Measurements from ENCODE around the gene ATXN1.

Gene ATXN1

DNA sequence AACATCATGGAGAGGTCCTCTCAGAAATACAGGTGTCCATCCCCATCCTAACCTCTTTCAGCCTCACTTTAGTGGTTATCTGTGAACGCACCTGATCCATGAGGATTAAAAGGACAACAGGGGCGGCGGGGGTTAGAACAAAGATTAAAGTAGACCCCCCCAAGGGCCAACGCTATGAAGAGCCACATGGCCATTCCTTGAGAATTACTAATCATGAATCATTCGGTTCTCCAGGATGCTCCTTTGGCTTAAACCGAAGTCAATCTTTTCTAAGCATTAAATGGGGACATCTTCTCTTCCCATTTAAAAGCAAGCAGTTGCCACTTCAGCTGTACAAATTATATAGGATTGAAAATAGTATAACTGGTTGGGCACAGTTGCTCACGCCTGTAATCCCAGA is 310.4 kb downstream of the ATXN1 start:
- DNase-seq: peak; percentile 63
- H3K4me3 ChIP-seq (ENCODE audit: low read depth, low read length): no peak overlapping the region
- H3K27ac ChIP-seq: peak overlapping the region; percentile 92
- no peaks in the 10 kb centered on the region for H3K36me3 ChIP-seq (replicated peaks)
- TF ChIP-seq, protein P1, sequence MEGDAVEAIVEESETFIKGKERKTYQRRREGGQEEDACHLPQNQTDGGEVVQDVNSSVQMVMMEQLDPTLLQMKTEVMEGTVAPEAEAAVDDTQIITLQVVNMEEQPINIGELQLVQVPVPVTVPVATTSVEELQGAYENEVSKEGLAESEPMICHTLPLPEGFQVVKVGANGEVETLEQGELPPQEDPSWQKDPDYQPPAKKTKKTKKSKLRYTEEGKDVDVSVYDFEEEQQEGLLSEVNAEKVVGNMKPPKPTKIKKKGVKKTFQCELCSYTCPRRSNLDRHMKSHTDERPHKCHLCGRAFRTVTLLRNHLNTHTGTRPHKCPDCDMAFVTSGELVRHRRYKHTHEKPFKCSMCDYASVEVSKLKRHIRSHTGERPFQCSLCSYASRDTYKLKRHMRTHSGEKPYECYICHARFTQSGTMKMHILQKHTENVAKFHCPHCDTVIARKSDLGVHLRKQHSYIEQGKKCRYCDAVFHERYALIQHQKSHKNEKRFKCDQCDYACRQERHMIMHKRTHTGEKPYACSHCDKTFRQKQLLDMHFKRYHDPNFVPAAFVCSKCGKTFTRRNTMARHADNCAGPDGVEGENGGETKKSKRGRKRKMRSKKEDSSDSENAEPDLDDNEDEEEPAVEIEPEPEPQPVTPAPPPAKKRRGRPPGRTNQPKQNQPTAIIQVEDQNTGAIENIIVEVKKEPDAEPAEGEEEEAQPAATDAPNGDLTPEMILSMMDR (IDR thresholded peaks at IDR 0.05; ENCODE audit: low read depth, low read length, missing control alignments): no peak
- in situ Hi-C loops (cut with HindIII; ENCODE audit: low pct_ligation_motif_present, low sequenced_read_pairs): no loop called here
- H3K27me3 ChIP-seq (replicated peaks): no peaks in the 10 kb centered on the region

DNA sequence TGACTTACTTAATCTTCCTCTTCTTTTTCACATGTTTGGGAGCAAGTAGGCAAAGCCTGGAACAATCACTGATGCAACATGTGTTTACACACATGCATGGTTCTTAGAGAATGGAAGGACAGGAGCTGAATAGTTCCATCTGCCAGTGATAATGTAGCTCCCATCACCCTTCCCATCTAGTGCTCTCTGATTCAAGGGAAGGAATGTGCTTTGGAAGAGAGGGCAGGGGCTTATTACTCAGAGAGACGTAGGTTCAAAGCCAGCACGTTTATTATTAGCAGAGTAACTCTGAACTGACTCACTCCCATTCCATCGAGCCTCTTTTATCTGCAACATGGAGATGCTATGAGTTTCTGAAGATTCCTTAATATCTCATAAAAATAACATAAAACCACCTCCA is 311.0 kb downstream of the ATXN1 start:
- Histone ChIP-seq H3K27ac (peak overlapping the region; percentile 92), H3K27me3 (replicated peaks) (no peaks in the 10 kb centered on the region), H3K4me3 (ENCODE audit: low read depth, low read length) (no peak overlapping the region), H3K36me3 (replicated peaks) (no peaks in the 10 kb centered on the region)
- DNase-seq: peak; percentile 92
- in situ Hi-C loops (cut with HindIII; ENCODE audit: low pct_ligation_motif_present, low sequenced_read_pairs): no loop called here
- TF ChIP-seq, protein P1 (IDR thresholded peaks at IDR 0.05; ENCODE audit: low read depth, low read length, missing control alignments): no peak

DNA sequence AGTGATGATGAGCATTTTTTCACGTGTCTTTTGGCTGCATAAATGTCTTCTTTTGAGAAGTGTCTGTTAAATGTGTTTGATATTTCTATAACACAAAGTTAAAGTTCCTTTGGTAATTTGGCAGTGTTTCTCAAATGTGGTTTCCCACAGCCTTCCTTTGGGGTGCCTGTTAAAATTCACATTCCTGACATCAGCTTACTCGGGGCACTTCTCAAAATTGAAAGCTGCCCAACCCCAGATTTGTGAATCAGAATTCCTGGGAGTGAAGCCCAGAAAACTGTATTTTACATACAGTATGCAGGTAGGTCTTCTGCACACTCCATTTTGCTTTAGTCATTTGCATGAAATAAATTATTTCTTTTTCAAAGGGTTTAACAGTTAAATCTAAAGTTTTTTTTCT is 315.0 kb downstream of the ATXN1 start:
- TF ChIP-seq, protein P1 (IDR thresholded peaks at IDR 0.05; ENCODE audit: low read depth, low read length, missing control alignments): no peak
- no peak for DNase-seq
- H3K27ac ChIP-seq: no peak overlapping the region
- no peak overlapping the region for H3K4me3 ChIP-seq (ENCODE audit: low read depth, low read length)
- H3K27me3 ChIP-seq (replicated peaks): no peaks in the 10 kb centered on the region
- in situ Hi-C loops (cut with HindIII; ENCODE audit: low pct_ligation_motif_present, low sequenced_read_pairs): no loop called here
- H3K36me3 ChIP-seq (replicated peaks): no peaks in the 10 kb centered on the region

DNA sequence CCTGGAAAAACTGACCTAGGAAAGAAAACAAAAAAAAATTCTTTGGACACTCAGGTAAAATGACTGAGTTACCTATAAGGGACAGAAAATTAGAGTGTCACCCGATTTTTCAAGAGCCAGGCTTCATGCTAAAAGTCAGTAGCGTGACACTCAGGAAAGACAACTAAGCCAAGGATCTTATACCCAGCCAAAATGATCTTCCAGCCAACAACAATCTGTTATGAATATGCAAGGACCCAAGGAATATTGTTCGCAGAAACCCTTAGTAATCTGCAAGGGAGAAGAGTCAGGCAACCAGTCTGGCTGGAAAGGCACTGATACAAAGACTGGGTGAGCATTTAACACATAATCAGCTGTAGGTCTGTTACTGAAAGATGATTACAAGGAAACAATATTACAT is 319.2 kb downstream of the ATXN1 start:
- no peak for DNase-seq
- Histone ChIP-seq H3K27ac (no peak overlapping the region), H3K4me3 (ENCODE audit: low read depth, low read length) (no peak overlapping the region), H3K36me3 (replicated peaks) (no peaks in the 10 kb centered on the region), H3K27me3 (replicated peaks) (no peaks in the 10 kb centered on the region)
- in situ Hi-C loops (cut with HindIII; ENCODE audit: low pct_ligation_motif_present, low sequenced_read_pairs): no loop called here
- TF ChIP-seq, protein P1 (IDR thresholded peaks at IDR 0.05; ENCODE audit: low read depth, low read length, missing control alignments): no peak

DNA sequence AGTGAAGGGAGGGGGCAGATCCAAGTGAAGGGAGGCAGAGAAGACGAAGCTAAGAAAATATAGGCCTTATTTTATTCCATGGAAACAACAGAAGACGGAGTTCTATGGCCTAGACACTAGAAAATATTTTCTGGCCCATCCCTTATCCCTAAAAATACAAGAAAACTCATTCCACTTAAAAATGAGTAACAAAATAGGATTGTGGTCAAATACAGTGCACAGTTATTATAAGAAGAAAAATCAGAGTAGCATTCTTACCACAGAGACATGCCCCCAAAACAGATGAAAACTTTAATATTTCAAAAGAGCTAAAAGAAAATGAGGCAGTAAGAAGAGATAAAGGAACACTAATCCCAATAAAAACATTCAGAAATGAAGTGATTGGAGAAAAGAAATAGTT is 320.0 kb downstream of the ATXN1 start:
- Histone ChIP-seq H3K27me3 (replicated peaks) (no peaks in the 10 kb centered on the region), H3K27ac (no peak overlapping the region), H3K4me3 (ENCODE audit: low read depth, low read length) (no peak overlapping the region), H3K36me3 (replicated peaks) (no peaks in the 10 kb centered on the region)
- TF ChIP-seq, protein P1 (IDR thresholded peaks at IDR 0.05; ENCODE audit: low read depth, low read length, missing control alignments): no peak
- in situ Hi-C loops (cut with HindIII; ENCODE audit: low pct_ligation_motif_present, low sequenced_read_pairs): no loop called here
- DNase-seq: no peak

DNA sequence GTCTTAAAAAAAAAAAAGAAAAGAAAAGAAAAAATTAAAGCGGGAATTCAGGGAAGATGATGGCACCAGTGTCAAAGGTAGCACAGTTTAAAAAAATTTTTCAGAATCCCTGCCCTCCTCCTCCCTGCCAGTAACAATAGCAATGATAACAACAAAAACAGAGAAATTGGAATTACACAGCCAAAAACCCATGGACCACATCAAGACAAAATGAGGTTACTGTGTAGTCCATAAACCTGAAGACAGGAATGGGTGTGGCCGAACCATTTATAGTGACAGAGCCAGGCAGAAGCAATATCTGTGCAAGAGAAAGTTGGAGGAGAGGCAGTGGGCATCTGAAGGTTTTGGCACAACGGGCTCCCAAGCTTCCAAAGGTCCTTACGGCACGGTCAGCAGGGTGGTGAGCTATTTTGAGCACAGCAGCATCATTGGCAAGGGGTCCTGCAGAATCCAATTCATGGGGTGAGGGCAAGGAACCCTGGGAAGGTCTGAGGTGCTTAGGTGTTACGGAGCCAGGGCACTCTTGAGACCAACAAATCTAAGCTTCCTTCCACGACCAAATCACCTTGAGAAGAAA is 320.5 kb downstream of the ATXN1 start:
- DNase-seq: no peak
- no peak overlapping the region for H3K27ac ChIP-seq
- TF ChIP-seq, protein P1 (IDR thresholded peaks at IDR 0.05; ENCODE audit: low read depth, low read length, missing control alignments): no peak
- in situ Hi-C loops (cut with HindIII; ENCODE audit: low pct_ligation_motif_present, low sequenced_read_pairs): no loop called here
- H3K4me3 ChIP-seq (ENCODE audit: low read depth, low read length): no peak overlapping the region
- no peaks in the 10 kb centered on the region for H3K27me3 ChIP-seq (replicated peaks)
- H3K36me3 ChIP-seq (replicated peaks): no peaks in the 10 kb centered on the region

All from brain microvascular endothelial cell (primary cell).